B cell (primary cell): ENCODE results near the gene SLC44A3. TPM values are rescaled to one million over a fixed set of nuclear protein-coding genes. Genes with fewer than 3 reads are reported as not detected.
"Not testable (repeated sequence)": the region's sequence is repeated elsewhere in the genome, so short reads cannot be mapped to it uniquely, and the experiment has no call there.

Experiments used
- ATAC-seq: fragments of 200-7000 bp; cut with Tn5 transposase; one replicate; pipeline ENCODE4 v1.10.0; 2021; ENCODE audit warnings: low read depth, mild to moderate bottlenecking, moderate number of reproducible peaks, moderate library complexity
- CTCF ChIA-PET: fragments of 350-600 bp; sonication (Branson Sonifier 250); formaldehyde crosslinking; loops from one replicate; lab custom pipeline; 2021; ENCODE audit warnings: antibody characterized with exemption, inconsistent platforms; lab: Charles Lee
- POLR2A ChIA-PET: fragments of 350-600 bp; sonication (Branson Sonifier 250); formaldehyde crosslinking; loops from one replicate; lab custom pipeline; 2021; ENCODE audit warnings: antibody characterized with exemption; lab: Charles Lee
- DNase-seq: peaks from one replicate; pipeline ENCODE4 v3.0.0; 2013
- H2AFZ ChIP-seq: 2 replicates; pipeline ENCODE4 v1.6.1; 2012; ENCODE audit warnings: mild to moderate bottlenecking, low read depth, low read length; ENCODE audit not compliant: insufficient read depth, poor library complexity, severe bottlenecking
- H3K27ac ChIP-seq, 2 donors: 1 replicate in 1 of 2; 2 replicates in 1 of 2; pipeline ENCODE4 v1.5.1; 2012 to 2013; ENCODE audit warnings: low read length in 2 of 2, mild to moderate bottlenecking in 2 of 2, moderate library complexity in 1 of 2
- H3K27me3 ChIP-seq, 4 experiments: fragments of 200-600 bp in 1 of 4; sonication (generic) in 1 of 4; replicated peaks in 1 of 4; 1 replicate in 2 of 4; 2 replicates in 2 of 4; pipeline versions ENCODE4 v1.6.1 to v1.7.0; 2013 to 2016; ENCODE audit warnings: low read length in 3 of 4, mild to moderate bottlenecking in 2 of 4, mixed read lengths in 1 of 4, moderate library complexity in 1 of 4; ENCODE audit not compliant: insufficient read depth in 4 of 4, control insufficient read depth in 3 of 4; ENCODE audit errors: control extremely low read depth in 1 of 4
- H3K36me3 ChIP-seq, 2 experiments: replicated peaks in 1 of 2; 1 replicate in 1 of 2; 2 replicates in 1 of 2; pipeline versions ENCODE4 v1.6.1 to v1.7.1; 2013; ENCODE audit warnings: low read length in 1 of 2; ENCODE audit not compliant: insufficient read depth in 2 of 2, control insufficient read depth in 1 of 2; ENCODE audit errors: control extremely low read depth in 1 of 2, extremely low read depth in 1 of 2
- H3K4me1 ChIP-seq, 2 donors: fragments of 200-600 bp in 1 of 2; sonication (generic) in 1 of 2; 1 replicate in 1 of 2; 2 replicates in 1 of 2; pipeline versions ENCODE4 v1.5.1 to v1.6.1; 2013 to 2017; ENCODE audit warnings: low read length in 2 of 2; ENCODE audit not compliant: control insufficient read depth in 2 of 2, insufficient read depth in 2 of 2
- H3K4me2 ChIP-seq: replicated peaks from 2 replicates; pipeline ENCODE3; 2012; ENCODE audit warnings: mild to moderate bottlenecking, low read depth, low read length; ENCODE audit not compliant: poor library complexity, severe bottlenecking
- H3K4me3 ChIP-seq, 5 experiments: fragments of 200-600 bp in 1 of 5; sonication (generic) in 1 of 5; 1 replicate in 3 of 5; 2 replicates in 2 of 5; pipeline versions ENCODE4 v1.5.1 to v1.7.0; 2011 to 2016; ENCODE audit warnings: low read length in 4 of 5, mild to moderate bottlenecking in 4 of 5, low read depth in 2 of 5, control low read depth in 1 of 5, moderate library complexity in 1 of 5; ENCODE audit not compliant: insufficient read depth in 1 of 5; ENCODE audit errors: control extremely low read depth in 1 of 5, extremely low read depth in 1 of 5
- H3K79me2 ChIP-seq: fragments of 200-600 bp; sonication (generic); one replicate; pipeline ENCODE4 v1.6.0; 2016; ENCODE audit warnings: low read length; ENCODE audit not compliant: control insufficient read depth, insufficient read depth
- H3K9ac ChIP-seq: fragments of 200-600 bp; sonication (generic); 2 replicates; pipeline ENCODE4 v1.6.1; 2017; ENCODE audit warnings: mild to moderate bottlenecking, low read length, moderate library complexity
- H3K9me3 ChIP-seq, 3 donors: one replicate each; pipeline versions ENCODE4 v1.6.1 to v1.7.1; 2013; ENCODE audit warnings: low read length in 2 of 3; ENCODE audit not compliant: control insufficient read depth in 2 of 3, insufficient read depth in 1 of 3; ENCODE audit errors: control extremely low read depth in 1 of 3
- H4K20me1 ChIP-seq: 2 replicates; pipeline ENCODE4 v1.6.0; 2012; ENCODE audit warnings: mild to moderate bottlenecking, low read length; ENCODE audit not compliant: insufficient read depth, control insufficient read depth, poor library complexity, severe bottlenecking
- H3K27ac Mint-ChIP-seq: one replicate; pipeline ENCODE4 v1.8.0; 2021; ENCODE audit warnings: mixed read lengths
- H3K27me3 Mint-ChIP-seq: one replicate; pipeline ENCODE4 v1.8.0; 2021; ENCODE audit warnings: mixed read lengths
- H3K4me1 Mint-ChIP-seq: one replicate; pipeline ENCODE4 v1.8.0; 2021; ENCODE audit warnings: mixed read lengths
- H3K4me3 Mint-ChIP-seq: one replicate; pipeline ENCODE4 v1.8.0; 2021; ENCODE audit warnings: mixed read lengths
- H3K9me3 Mint-ChIP-seq: one replicate; pipeline ENCODE4 v1.8.0; 2022; ENCODE audit warnings: mixed read lengths; ENCODE audit not compliant: insufficient read depth
- CTCF ChIP-seq: fragments of 200-600 bp; IDR thresholded peaks from one replicate; pipeline ENCODE4 v1.8.0; 2022; ENCODE audit warnings: antibody characterized with exemption, mild to moderate bottlenecking
- EZH2 ChIP-seq: IDR thresholded peaks from 2 replicates; pipeline ENCODE4 v1.6.1; 2012; ENCODE audit warnings: borderline replicate concordance, low read depth, mild to moderate bottlenecking, moderate library complexity, low read length; ENCODE audit not compliant: insufficient read depth, poor library complexity, severe bottlenecking
- WGBS: methylation state at CpG from one replicate; pipeline ENCODE4 v1.1.5; 2013; ENCODE audit warnings: missing lambda C conversion rate; ENCODE audit not compliant: insufficient coverage; 5-methylcytosine and 5-hydroxymethylcytosine counted together
- intact Hi-C: fragments of 100-400 bp; cut with micrococcal nuclease; formaldehyde crosslinking; loops from one replicate; pipeline ENCODE4 v1.10.0; 2022
- polyA plus RNA-seq: library from polyadenylated mRNA; depleted of rRNA; stranded (reverse); fragments of >200 nt; gene quantifications from 2 replicates; pipeline ENCODE4 v1.2.3, GENCODE V29; 2012
- total RNA-seq, 2 donors: library from RNA; stranded (reverse); fragments of 120-200 nt in 1 of 2; gene quantifications; 1 replicate in 1 of 2; 2 replicates in 1 of 2; pipeline versions ENCODE4 v1.2.3 to v1.2.4, GENCODE V29; 2013 to 2022

The SLC44A3 gene
- total and polyA plus RNA-seq, 2 donors (not counting 1 experiment from before 2014, with no cell fraction given), result not detected

- 90% methylated on average over 4 of the region's 6 CpGs for WGBS
- no peak for TF ChIP-seq CTCF
- no peak for TF ChIP-seq EZH2
- no peak overlapping the region for H3K4me3 ChIP-seq
- DNase-seq (no peak), ATAC-seq (no peak)
- no peaks in the 10 kb centered on the region for H3K36me3 ChIP-seq
- peaks cover 34% of the 10 kb centered on the region for H3K27me3 Mint-ChIP-seq
- H3K27me3 ChIP-seq, result peaks cover 0 to 5% (median 2%) of the 10 kb centered on the region in 4 experiments
- H2AFZ ChIP-seq, result no peak overlapping the region
- H3K9me3 ChIP-seq, result no peaks in the 10 kb centered on the region
- H3K4me2 ChIP-seq, result no peak overlapping the region
- no peaks in the 10 kb centered on the region for H3K79me2 ChIP-seq
- H3K4me1 ChIP-seq, result peaks cover 0 to 4% of the 10 kb centered on the region in 2 donors
- intact Hi-C loops, result no loop called here
- no peak overlapping the region for H3K27ac ChIP-seq
- H3K9ac ChIP-seq, result no peak overlapping the region
- no peak overlapping the region for H3K27ac Mint-ChIP-seq
- CTCF ChIA-PET, result interaction anchor here (0.6 to 1.7 kb wide), 4 partner anchors 21 to 807 kb away, joined by 3 to 9 read pairs (median 4); no protein-coding TSS in a partner anchor
- H4K20me1 ChIP-seq, result no peaks in the 10 kb centered on the region
- H3K4me1 Mint-ChIP-seq, result peaks cover 5% of the 10 kb centered on the region
- no peaks in the 10 kb centered on the region for H3K9me3 Mint-ChIP-seq
- H3K4me3 Mint-ChIP-seq, result no peak overlapping the region
- POLR2A ChIA-PET, result no interaction called here
Observed at GRCh38 chr1:94832931-94833585, 12.9 kb downstream of the SLC44A3 start.

DNA sequence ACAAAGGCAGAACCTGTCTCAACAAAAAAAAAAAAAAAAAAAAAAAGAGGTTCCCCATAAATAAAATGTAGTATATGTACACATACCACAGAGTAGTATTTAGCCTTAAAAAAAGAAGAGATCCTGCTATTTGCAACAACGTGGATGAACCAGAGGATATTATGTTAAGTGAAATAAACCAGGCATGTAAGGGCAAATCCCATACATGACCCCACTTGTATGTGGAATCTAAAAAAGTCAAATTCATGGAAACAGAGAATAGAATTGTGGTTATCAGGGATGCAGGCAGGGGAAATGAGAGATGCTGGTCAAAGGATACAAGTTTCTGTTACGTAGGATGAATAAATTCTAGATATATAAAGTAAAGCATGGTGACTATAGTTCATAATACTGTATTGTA, 16.7 kb downstream of the SLC44A3 start:
- DNase-seq (no peak), ATAC-seq (no peak)
- no peaks in the 10 kb centered on the region for H3K9me3 Mint-ChIP-seq
- peaks cover 34% of the 10 kb centered on the region for H3K27me3 Mint-ChIP-seq
- Histone ChIP-seq H2AFZ (no peak overlapping the region), H3K9ac (no peak overlapping the region), H3K36me3 (no peaks in the 10 kb centered on the region), H3K4me1 (no peaks in the 10 kb centered on the region), H3K9me3 (no peaks in the 10 kb centered on the region), H3K4me2 (no peak overlapping the region), H3K79me2 (no peaks in the 10 kb centered on the region), H3K4me3 (no peak overlapping the region), H3K27me3 (peaks cover 0 to 3% (median 0%) of the 10 kb centered on the region in 4 experiments), H3K27ac (no peak overlapping the region), H4K20me1 (no peaks in the 10 kb centered on the region)
- H3K27ac Mint-ChIP-seq, result no peak overlapping the region
- TF ChIP-seq CTCF (no peak), EZH2 (no peak)
- ChIA-PET POLR2A (no interaction called here), CTCF (interaction anchor here (1.2 to 2.7 kb wide), 2 partner anchors 17 to 32 kb away, joined by 3 to 11 read pairs; no protein-coding TSS in a partner anchor)
- WGBS, result no CpG with 5 or more reads among the region's 2 CpGs
- H3K4me1 Mint-ChIP-seq, result no peaks in the 10 kb centered on the region
- no peak overlapping the region for H3K4me3 Mint-ChIP-seq
- intact Hi-C loops, result no loop called here

DNA sequence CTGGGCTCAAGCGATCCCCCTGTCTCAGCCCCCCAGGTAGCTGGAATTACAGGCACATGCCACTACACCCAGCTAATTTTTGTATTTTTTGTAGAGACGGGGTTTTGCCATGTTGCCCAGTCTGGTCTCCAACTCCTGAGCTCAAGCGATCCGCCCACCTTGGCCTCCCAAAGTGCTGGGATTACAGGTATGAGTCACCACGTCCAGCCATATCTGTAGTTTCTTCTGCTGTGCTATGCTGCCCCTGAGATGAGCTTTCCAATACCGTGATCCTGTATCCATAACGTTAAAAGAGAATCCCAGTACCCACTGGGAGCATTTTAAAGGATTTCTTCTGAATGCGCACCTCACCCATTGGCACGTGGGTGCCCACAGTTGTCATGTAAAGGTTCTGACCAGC, 20.2 kb downstream of the SLC44A3 start:
- CTCF ChIA-PET, result interaction anchor here (2.6 kb wide), 1 partner anchor 14 kb away, joined by 12 read pairs; no protein-coding TSS in a partner anchor
- H3K36me3 ChIP-seq, H3K9me3 Mint-ChIP-seq, H3K9me3 ChIP-seq, H2AFZ ChIP-seq, H3K27me3 ChIP-seq, H3K4me1 ChIP-seq, DNase-seq, H3K9ac ChIP-seq, POLR2A ChIA-PET, H3K27ac ChIP-seq, H3K4me3 ChIP-seq, H4K20me1 ChIP-seq, H3K27ac Mint-ChIP-seq, H3K79me2 ChIP-seq, intact Hi-C loops, H3K4me2 ChIP-seq, H3K4me1 Mint-ChIP-seq, ATAC-seq, H3K4me3 Mint-ChIP-seq: not testable (repeated sequence)
- peaks cover 39% of the 10 kb centered on the region for H3K27me3 Mint-ChIP-seq
- WGBS, result 97% methylated on average over 8 of the region's 9 CpGs
